T-helper 2 cell treated with Interferon-gamma antibody and Interleukin-4, amounts not matched to agents 100 ng/mL and 5 ng/mL, for 36 hours (primary cell): ENCODE measurements around the gene KIAA0586. TPM values are rescaled to one million over a fixed set of nuclear protein-coding genes. Genes with fewer than 3 reads are reported as not detected.
"Not testable (repeated sequence)": the region's sequence is repeated elsewhere in the genome, so short reads cannot be mapped to it uniquely, and the experiment has no call there.

Experiments used
- intact Hi-C: fragments of 100-400 bp; cut with micrococcal nuclease; formaldehyde crosslinking; loops from one replicate; pipeline ENCODE4 v1.15.1; 2023
- total RNA-seq: library from RNA; stranded (reverse); gene quantifications from 2 replicates; pipeline ENCODE4 v1.2.3, GENCODE V29; 2022

KIAA0586 gene
- total RNA-seq, 1 donor from 2014 or later = 24.9 TPM

GRCh38 chr14:58541633-58542022 lies 114.1 kb downstream of the KIAA0586 start:
- intact Hi-C loops = no loop called here

DNA sequence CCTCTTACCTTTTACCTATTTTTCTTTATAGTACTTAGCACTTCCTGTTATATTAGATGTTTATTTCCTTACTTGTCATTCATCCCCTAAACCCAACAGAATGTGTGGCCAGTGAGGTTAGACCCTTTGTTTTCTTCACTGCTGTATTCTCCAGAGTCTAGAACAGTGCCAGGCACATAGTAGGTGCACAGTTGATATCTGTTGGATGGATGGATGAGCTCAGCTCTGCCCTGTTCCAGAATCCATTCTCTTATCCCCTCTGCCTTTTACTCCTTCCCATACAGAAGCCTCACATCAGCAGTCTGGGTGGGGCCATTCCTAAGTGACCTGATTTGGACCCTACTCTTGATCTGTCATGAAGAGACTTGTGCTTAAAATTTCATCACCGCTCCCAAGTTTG lies 115.7 kb downstream of the KIAA0586 start:
- intact Hi-C loops = no loop called here

- intact Hi-C loops = no loop called here
Observed at GRCh38 chr14:58547649-58548048, 120.1 kb downstream of the KIAA0586 start.

GRCh38 chr14:58549105-58549757 lies 121.7 kb downstream of the KIAA0586 start:
- intact Hi-C loops = no loop called here

DNA sequence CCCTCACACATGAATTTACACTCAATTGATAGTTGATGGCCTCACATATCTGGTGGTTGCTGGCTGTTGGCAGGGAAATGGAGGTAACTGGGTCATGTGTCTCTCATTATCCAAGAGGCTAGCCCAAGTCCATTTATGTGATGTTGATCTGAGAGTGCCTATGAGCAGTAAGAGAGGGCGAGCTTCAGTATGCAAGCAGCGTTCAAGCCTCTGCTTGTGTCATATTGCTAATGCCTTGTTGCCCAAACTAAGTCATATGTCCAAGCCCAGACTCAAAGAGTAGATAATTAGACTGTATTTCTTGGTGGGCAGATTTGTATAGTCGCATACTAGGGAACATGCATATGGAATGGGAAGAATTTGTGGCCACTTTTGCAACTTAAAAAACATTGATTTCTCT lies 126.4 kb downstream of the KIAA0586 start:
- intact Hi-C loops = no loop called here

DNA sequence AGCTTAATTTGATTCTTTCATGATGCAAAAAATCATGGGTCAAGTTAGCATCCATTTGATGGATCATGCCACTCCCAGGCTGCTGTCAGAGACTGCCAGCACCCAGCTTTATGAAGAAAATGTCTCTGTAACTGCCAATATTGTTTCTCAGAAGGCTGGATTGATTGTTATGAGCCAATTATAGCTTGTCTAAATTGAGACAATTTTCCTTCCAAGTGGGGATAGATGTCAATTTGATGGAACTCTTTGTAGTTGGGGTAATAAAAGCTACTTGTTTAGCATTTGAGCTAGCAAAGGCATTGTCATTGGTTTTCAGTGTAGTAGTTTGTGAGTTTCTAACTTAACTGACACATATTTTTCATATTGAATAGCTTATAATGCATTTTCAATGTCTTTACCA lies 128.1 kb downstream of the KIAA0586 start:
- intact Hi-C loops = no loop called here

- intact Hi-C loops = no loop called here
Observed at GRCh38 chr14:58557242-58557641, 129.7 kb downstream of the KIAA0586 start.

GRCh38 chr14:58560208-58560607 lies 132.7 kb downstream of the KIAA0586 start:
- intact Hi-C loops = no loop called here

- intact Hi-C loops = no loop called here
Observed at GRCh38 chr14:58562141-58562540, 134.6 kb downstream of the KIAA0586 start.

GRCh38 chr14:58563978-58564377 lies 136.5 kb downstream of the KIAA0586 start:
- intact Hi-C loops = no loop called here

DNA sequence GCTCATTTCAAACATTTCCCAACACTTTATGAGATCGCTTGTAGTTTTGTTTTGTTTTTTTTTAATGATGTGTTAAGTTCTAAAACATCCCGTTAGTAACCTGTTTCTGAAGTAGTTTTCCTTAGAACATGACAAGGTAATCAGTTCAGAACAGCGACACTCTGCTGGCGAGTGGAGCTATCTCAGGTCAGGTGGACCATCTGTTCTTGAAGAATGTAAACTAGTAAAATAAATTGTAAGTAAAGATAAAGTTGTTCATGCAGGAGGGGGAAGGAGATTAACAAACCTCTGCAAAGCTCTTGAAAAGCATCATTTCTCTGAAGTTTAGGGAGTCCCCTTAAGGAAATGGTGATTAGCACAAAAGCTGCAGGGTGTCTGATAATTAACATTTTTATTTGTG lies 138.3 kb downstream of the KIAA0586 start:
- intact Hi-C loops = no loop called here

- intact Hi-C loops = no loop called here
Observed at GRCh38 chr14:58566979-58567378, 139.5 kb downstream of the KIAA0586 start.

- intact Hi-C loops = no loop called here
Observed at GRCh38 chr14:58568322-58568721, 140.8 kb downstream of the KIAA0586 start.

GRCh38 chr14:58571256-58571655 lies 143.7 kb downstream of the KIAA0586 start:
- intact Hi-C loops = loop anchor here (5.0 kb wide), 2 partner anchors 66 to 69 kb away; partner anchors contain the start of gene DACT1

DNA sequence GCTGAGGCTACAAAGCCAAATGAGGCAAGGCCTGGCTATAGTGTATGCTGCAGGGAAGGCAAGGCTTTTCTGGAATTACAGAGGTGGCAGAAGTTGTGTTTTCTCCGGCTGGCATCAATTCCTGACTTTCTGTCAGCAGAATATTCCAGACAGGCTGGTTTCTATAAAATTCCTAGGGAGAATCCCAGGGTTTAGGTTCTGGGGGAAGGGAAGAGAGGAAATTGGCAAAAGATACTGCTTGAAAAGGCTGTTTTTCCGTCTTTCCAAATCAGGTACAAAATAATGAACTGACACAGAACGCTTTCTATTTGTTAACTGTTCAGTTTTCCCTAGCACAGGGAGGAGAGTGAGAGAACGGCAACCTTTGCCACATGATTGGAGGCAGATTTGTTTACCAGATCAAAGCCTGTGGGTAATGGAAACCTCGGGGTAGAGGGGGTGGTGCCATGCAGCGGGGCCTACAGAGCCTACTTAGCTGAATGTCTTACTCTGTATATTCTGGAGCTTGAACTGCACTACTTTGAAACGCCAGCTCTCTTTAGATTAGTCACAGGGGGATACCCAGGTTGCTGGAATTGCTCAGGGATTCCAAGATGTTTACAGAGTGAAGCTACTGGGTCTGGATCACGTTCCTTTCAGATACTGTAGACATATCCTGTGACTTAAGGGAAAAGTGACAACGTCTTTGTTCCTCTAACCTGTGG lies 144.4 kb downstream of the KIAA0586 start:
- intact Hi-C loops = loop anchor here (5.0 kb wide), 2 partner anchors 65 to 70 kb away; partner anchors contain the start of gene DACT1

DNA sequence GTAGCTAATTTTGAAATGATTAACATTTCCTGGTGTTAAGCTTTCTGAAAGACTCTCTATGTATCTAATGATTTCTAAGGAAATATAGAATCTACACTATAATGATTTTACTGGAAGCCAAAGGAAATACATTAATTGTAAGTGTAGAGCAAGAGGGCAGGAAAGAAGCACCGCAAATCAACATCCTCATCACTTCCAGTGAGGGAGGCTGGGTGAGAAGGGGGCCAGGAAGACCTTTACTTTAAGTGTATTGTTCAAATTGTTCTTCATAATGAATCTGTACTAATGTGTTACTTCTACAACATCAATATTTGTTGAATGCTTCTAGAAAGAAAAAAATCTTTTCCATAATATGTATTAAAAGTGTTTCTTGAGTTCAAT lies 144.9 kb downstream of the KIAA0586 start:
- intact Hi-C loops = loop anchor here (5.0 kb wide), 2 partner anchors 65 to 70 kb away; partner anchors contain the start of gene DACT1

- intact Hi-C loops = loop anchor here (5.0 kb wide), 2 partner anchors 64 to 71 kb away; partner anchors contain the start of gene DACT1
Observed at GRCh38 chr14:58572863-58573262, 145.3 kb downstream of the KIAA0586 start.

GRCh38 chr14:58574623-58575022 lies 147.1 kb downstream of the KIAA0586 start:
- intact Hi-C loops = loop anchor here (5.0 kb wide), 2 partner anchors 63 to 72 kb away; partner anchors contain the start of gene DACT1

- intact Hi-C loops = no loop called here
Observed at GRCh38 chr14:58575956-58576355, 148.4 kb downstream of the KIAA0586 start.

DNA sequence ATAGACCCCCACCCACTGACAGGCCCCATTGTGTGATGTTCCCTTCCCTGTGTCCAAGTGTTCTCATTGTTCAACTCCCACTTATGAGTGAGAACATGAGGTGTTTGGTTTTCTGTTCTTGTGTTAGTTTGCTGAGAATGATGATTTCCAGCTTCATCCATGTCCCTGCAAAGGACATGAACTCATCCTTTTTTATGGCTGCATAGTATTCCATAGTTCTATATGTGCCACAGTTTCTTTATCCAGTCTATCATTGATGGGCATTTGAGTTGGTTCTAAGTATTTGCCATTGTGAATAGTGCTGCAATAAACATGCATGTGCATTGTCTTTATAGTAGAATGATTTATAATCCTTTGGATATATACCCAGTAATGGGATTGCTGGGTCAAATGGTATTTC lies 152.5 kb downstream of the KIAA0586 start:
- intact Hi-C loops = not testable (repeated sequence)

- intact Hi-C loops = not testable (repeated sequence)
Observed at GRCh38 chr14:58581389-58581788, 153.9 kb downstream of the KIAA0586 start.

DNA sequence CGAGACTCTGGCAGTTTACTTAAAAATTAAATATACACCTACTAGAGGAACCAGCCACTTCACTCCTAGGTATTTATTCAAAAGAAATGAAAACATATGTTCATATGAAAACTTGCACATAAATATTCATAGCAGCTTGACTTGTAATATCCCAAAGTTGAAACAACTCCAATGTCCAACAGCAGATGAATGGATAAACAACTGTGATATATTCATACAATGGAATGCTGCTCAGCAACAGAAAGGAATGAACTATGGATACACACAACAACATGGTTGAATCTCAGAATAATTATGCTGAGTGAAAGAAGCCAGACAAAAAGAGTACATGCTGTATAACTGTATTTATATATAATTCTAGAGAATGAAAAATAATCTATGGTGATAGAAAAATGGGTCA lies 156.9 kb downstream of the KIAA0586 start:
- intact Hi-C loops = no loop called here

- intact Hi-C loops = no loop called here
Observed at GRCh38 chr14:58587271-58587670, 159.8 kb downstream of the KIAA0586 start.
